ENCODE data around the gene NUDCD2. TPM values are rescaled to one million over a fixed set of nuclear protein-coding genes. Genes with fewer than 3 reads are reported as not detected.

The NUDCD2 gene
- total and polyA plus RNA-seq, 9 of the 15 experiments (the other 6 are each of a cell fraction or from before 2014, with no cell fraction given): 14.6 to 76.9 (median 32.5) TPM

- no peak for TF ChIP-seq GTF3C2 (IDR thresholded peaks at IDR 0.05; ENCODE audit: borderline replicate concordance, extremely low read depth, insufficient read length)
- TF ChIP-seq DMBX1 (CRISPR knock-in tag; IDR thresholded peaks at IDR 0.05; ENCODE audit: borderline replicate concordance): peak; percentile 52; the same call in 1 of the 2 replicates
- peak; percentile 68; the same call in 1 of the 2 replicates for TF ChIP-seq NR2C1 (IDR thresholded peaks at IDR 0.05)
- peak; percentile 65; the same call in 1 of the 2 replicates for TF ChIP-seq NR2C1 (tag; IDR thresholded peaks at IDR 0.05)
- TF ChIP-seq PRMT5 (CRISPR knock-in tag; IDR thresholded peaks at IDR 0.05): no peak
- no peak for TF ChIP-seq HNRNPH1 (optimal IDR thresholded peaks at IDR 0.05; ENCODE audit: low read depth, low read length)
- no peak for TF ChIP-seq PTRF (tag; IDR thresholded peaks at IDR 0.05)
- peak; percentile 84 for TF ChIP-seq FOS (IDR thresholded peaks at IDR 0.05; ENCODE audit: extremely low read depth, insufficient read length)
- no peak; the same call in 1 of the 2 replicates for TF ChIP-seq THRAP3 (IDR thresholded peaks at IDR 0.05; ENCODE audit: borderline replicate concordance)
- no peak for TF ChIP-seq MEF2D (tag; conservative IDR thresholded peaks at IDR 0.05; ENCODE audit: low read depth)
- no peak for TF ChIP-seq NONO (IDR thresholded peaks at IDR 0.05; ENCODE audit: low read depth in 2 of 2, low read length in 1 of 2)
- TF ChIP-seq PCBP2 (IDR thresholded peaks at IDR 0.05; ENCODE audit: low read depth, low read length, poor library complexity, severe bottlenecking): no peak
- no peak for TF ChIP-seq ARID3B (CRISPR knock-in tag; IDR thresholded peaks at IDR 0.05; ENCODE audit: borderline replicate concordance)
- TF ChIP-seq PREB (CRISPR knock-in tag; IDR thresholded peaks at IDR 0.05): no peak
- no peak for TF ChIP-seq BCL6 (CRISPR knock-in tag; IDR thresholded peaks at IDR 0.05)
- peak; percentile 63 to 71 for TF ChIP-seq E2F6 (IDR thresholded peaks at IDR 0.05; ENCODE audit: borderline replicate concordance in 1 of 2, extremely low read depth in 1 of 2, insufficient read depth in 1 of 2, insufficient read length in 1 of 2, low read depth in 1 of 2, low read length in 1 of 2, poor library complexity in 1 of 2, severe bottlenecking in 1 of 2)
- no peak for TF ChIP-seq ZBTB43 (CRISPR knock-in tag; IDR thresholded peaks at IDR 0.05)
Measured at GRCh38 chr5:163459819-163460561, at the start of gene NUDCD2 (continued).

Measured in K562 (cell line).